Loucy (cell line): ENCODE results near the gene VRK2.

Experiments used
- CTCF ChIP-seq: fragments of 200-600 bp; sonication (generic); conservative IDR thresholded peaks from 2 replicates; pipeline ENCODE4 v1.5.1; 2014; ENCODE audit warnings: mild to moderate bottlenecking, antibody characterized with exemption, low read length
- EZH2phosphoT487 ChIP-seq: fragments of 200-600 bp; IDR thresholded peaks from 2 replicates; pipeline ENCODE4 v1.6.1; 2018; ENCODE audit warnings: antibody characterized with exemption, mild to moderate bottlenecking, moderate library complexity, borderline replicate concordance

- TF ChIP-seq EZH2phosphoT487 = no peak
- no peak for TF ChIP-seq CTCF
Observed at GRCh38 chr2:58182527-58182926, 135.9 kb downstream of the VRK2 start.
